ENCODE data around the gene MLH3. TPM values are rescaled to one million over a fixed set of nuclear protein-coding genes. Genes with fewer than 3 reads are reported as not detected.

The MLH3 gene
- total RNA-seq, 4 donors from 2014 or later = 24.5 to 40.7 (median 32.9) TPM

DNA sequence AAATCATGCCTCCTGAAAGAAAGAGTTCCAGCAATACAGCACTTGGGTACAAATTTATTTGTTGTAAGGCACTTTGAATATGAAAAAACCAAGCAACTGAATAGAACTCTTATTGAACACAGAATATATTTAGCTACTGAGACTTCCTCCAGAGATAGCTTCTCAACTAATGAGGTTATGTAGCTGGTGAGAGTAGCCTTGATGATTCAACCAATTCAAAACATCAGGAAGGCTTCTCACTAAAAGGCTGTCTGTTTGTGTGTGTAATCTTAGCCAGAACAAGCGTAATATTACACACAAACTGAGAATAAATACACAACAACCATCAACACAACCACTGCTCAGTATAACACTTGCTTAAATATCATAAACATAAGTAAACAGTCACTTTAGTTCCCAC lies 28.2 kb downstream of the MLH3 start:
- H3K9me3 ChIP-seq = no peaks in the 10 kb centered on the region
- TF ChIP-seq POLR2AphosphoS5 (IDR thresholded peaks at IDR 0.05) = no peak
- H3K4me1 ChIP-seq = no peaks in the 10 kb centered on the region
- intact Hi-C loops (cut with DNase I) = no loop called here
- no peak overlapping the region for H3K4me3 ChIP-seq
- WGBS = 100% methylated on average over 1 of the region's 1 CpG
- no peaks in the 10 kb centered on the region for H3K27me3 ChIP-seq
- no peak for DNase-seq (ENCODE audit: extremely low spot score)
- H3K36me3 ChIP-seq = peaks cover 13 to 90% (median 77%) of the 10 kb centered on the region in 4 donors
- no peak overlapping the region for H3K27ac ChIP-seq (replicated peaks in 1 of 4)

DNA sequence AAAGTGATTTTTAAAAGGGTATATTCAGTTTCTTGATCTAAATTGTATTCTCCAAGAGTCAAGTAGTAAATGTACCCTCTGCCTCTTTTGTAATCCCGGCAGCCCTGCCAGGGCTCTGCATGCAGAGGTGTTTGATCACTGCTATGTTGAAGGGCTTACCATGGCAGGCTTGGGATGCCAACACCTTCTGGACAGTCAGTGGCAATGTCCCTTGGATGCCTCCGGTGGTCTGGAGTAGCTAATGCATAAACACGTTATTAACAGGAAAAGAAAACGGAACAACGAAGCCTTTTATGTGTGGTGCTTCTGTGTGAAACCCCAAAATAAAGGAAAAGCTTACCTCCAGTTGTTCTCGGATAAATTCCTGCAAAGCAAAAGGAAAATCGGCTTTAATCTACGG lies 28.6 kb downstream of the MLH3 start:
- no peaks in the 10 kb centered on the region for H3K4me1 ChIP-seq
- H3K36me3 ChIP-seq = peaks cover 17 to 92% (median 79%) of the 10 kb centered on the region in 4 donors
- intact Hi-C loops (cut with DNase I) = no loop called here
- H3K4me3 ChIP-seq = no peak overlapping the region
- no peaks in the 10 kb centered on the region for H3K9me3 ChIP-seq
- TF ChIP-seq EP300 (IDR thresholded peaks at IDR 0.05) = no peak
- TF ChIP-seq, protein P1, sequence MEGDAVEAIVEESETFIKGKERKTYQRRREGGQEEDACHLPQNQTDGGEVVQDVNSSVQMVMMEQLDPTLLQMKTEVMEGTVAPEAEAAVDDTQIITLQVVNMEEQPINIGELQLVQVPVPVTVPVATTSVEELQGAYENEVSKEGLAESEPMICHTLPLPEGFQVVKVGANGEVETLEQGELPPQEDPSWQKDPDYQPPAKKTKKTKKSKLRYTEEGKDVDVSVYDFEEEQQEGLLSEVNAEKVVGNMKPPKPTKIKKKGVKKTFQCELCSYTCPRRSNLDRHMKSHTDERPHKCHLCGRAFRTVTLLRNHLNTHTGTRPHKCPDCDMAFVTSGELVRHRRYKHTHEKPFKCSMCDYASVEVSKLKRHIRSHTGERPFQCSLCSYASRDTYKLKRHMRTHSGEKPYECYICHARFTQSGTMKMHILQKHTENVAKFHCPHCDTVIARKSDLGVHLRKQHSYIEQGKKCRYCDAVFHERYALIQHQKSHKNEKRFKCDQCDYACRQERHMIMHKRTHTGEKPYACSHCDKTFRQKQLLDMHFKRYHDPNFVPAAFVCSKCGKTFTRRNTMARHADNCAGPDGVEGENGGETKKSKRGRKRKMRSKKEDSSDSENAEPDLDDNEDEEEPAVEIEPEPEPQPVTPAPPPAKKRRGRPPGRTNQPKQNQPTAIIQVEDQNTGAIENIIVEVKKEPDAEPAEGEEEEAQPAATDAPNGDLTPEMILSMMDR (IDR thresholded peaks at IDR 0.05) = peak in 2 of 3 experiments; percentile 5 to 37
- no peak for TF ChIP-seq POLR2AphosphoS5 (IDR thresholded peaks at IDR 0.05)
- TF ChIP-seq POLR2A (IDR thresholded peaks at IDR 0.05; ENCODE audit: low read depth) = no peak
- H3K27me3 ChIP-seq = no peaks in the 10 kb centered on the region
- no peak for DNase-seq (ENCODE audit: extremely low spot score)
- WGBS = 72% methylated on average over 8 of the region's 8 CpGs
- no peak overlapping the region for H3K27ac ChIP-seq (replicated peaks in 1 of 4)

DNA sequence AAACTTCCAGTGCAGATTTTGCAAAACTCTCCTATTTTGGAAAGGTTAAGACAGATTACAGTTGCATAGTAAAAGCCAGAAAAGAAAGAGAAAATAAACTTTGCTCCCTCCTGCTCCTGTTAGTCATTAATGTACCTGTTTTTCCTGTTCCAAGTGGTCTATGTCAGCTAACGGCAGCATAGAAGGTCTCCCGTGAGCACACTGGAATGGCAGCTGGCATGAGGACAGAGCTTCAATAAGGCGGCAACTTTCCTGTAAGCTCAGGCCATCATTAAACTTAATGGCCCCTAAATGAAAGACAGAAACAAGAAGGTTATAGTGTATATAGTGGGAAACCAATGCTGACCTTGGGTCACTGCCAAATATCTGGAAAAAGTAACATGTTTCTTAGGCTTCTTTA lies 32.6 kb downstream of the MLH3 start:
- Histone ChIP-seq H3K4me1 (peaks cover 0 to under 1% (median 0%) of the 10 kb centered on the region in 4 donors), H3K27ac (replicated peaks in 1 of 4) (no peak overlapping the region), H3K4me3 (no peak overlapping the region), H3K9me3 (no peaks in the 10 kb centered on the region), H3K36me3 (peaks cover 44 to 99% (median 87%) of the 10 kb centered on the region in 4 donors), H3K27me3 (no peaks in the 10 kb centered on the region)
- DNase-seq (ENCODE audit: extremely low spot score) = no peak
- intact Hi-C loops (cut with DNase I) = no loop called here
- WGBS = 91% methylated on average over 3 of the region's 3 CpGs
- TF ChIP-seq, protein P1 (IDR thresholded peaks at IDR 0.05) = no peak
- TF ChIP-seq POLR2A (IDR thresholded peaks at IDR 0.05; ENCODE audit: low read depth) = no peak

DNA sequence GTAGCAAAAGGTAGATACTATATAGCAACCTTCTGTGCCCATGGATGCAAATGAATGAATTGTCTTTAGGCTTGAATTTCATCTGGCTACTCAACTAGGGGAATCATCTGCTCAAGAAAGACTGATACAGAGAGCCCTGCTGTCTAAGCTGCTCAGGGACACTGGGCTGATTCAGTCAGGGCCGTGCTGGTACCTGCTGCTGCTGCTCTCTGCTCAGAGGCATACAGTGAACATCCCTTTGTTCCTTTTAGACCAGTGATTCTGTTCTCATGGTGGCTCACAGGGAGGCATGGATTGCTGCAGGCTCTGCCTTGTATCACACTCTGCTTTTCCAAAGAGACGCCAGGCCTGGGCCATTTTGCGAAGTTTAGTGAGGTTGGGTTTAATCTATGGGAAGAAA lies 34.5 kb downstream of the MLH3 start:
- intact Hi-C loops (cut with DNase I) = no loop called here
- Histone ChIP-seq H3K27me3 (no peaks in the 10 kb centered on the region), H3K9me3 (no peaks in the 10 kb centered on the region), H3K36me3 (peaks cover 47 to 98% (median 86%) of the 10 kb centered on the region in 4 donors), H3K4me3 (no peak overlapping the region), H3K27ac (replicated peaks in 1 of 4) (no peak overlapping the region), H3K4me1 (peaks cover 4 to 12% (median 5%) of the 10 kb centered on the region in 4 donors)
- TF ChIP-seq, protein P1 (IDR thresholded peaks at IDR 0.05) = no peak
- TF ChIP-seq EP300 (IDR thresholded peaks at IDR 0.05) = no peak
- DNase-seq (ENCODE audit: extremely low spot score) = no peak
- 91% methylated on average over 3 of the region's 3 CpGs for WGBS

DNA sequence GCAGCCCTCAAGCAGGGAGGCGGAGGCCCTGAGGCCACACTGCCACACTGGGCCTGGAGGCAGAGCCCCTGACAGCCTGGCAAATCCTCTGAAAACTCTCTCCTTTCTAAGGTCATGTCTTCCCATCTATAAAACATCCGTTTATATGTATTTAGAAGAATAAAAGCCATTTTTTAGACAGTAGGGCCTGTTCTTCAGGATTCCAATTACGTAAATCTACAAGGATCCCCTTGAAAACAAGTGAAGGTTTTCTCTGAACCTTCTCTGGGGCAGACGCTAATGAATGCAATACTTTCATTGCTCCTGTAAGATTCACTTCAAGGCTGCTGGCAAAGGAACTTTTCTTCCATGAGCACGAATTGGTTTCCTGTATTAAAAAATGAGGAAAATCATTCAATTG lies 35.8 kb downstream of the MLH3 start:
- intact Hi-C loops (cut with DNase I) = no loop called here
- peaks cover 15 to 19% (median 17%) of the 10 kb centered on the region in 4 donors for H3K4me1 ChIP-seq
- no peaks in the 10 kb centered on the region for H3K27me3 ChIP-seq
- H3K9me3 ChIP-seq = no peaks in the 10 kb centered on the region
- no peak for DNase-seq (ENCODE audit: extremely low spot score)
- no peak overlapping the region for H3K4me3 ChIP-seq
- peaks cover 44 to 87% (median 76%) of the 10 kb centered on the region in 4 donors for H3K36me3 ChIP-seq
- H3K27ac ChIP-seq (replicated peaks in 1 of 4) = peak overlapping the region in 1 of 4 donors; percentile 4
- TF ChIP-seq POLR2A (IDR thresholded peaks at IDR 0.05; ENCODE audit: low read depth) (no peak), POLR2AphosphoS5 (IDR thresholded peaks at IDR 0.05) (no peak), EP300 (IDR thresholded peaks at IDR 0.05) (no peak)
- TF ChIP-seq, protein P1 (IDR thresholded peaks at IDR 0.05) = no peak
- WGBS = 86% methylated on average over 5 of the region's 5 CpGs

Data from esophagus muscularis mucosa (tissue), 4 donors.